GM18520 (cell line): ENCODE measurements around the gene PSME3.
"Not testable (repeated sequence)": the region's sequence is repeated elsewhere in the genome, so short reads cannot be mapped to it uniquely, and the experiment has no call there.

ENCODE experiments used
- ATAC-seq: cut with Tn5 transposase; IDR thresholded peaks from one replicate; pipeline ENCODE4 v1.9.1; 2021; ENCODE audit not compliant: unreplicated experiment

PSME3 gene

GRCh38 chr17:42873932-42874695, 40.9 kb downstream of the PSME3 start:
- not testable (repeated sequence) for ATAC-seq

- ATAC-seq = no peak
Measured at GRCh38 chr17:42877037-42877436, 43.8 kb downstream of the PSME3 start.

- no peak for ATAC-seq
Measured at GRCh38 chr17:42878123-42878880, 45.1 kb downstream of the PSME3 start.

- no peak for ATAC-seq
Measured at GRCh38 chr17:42878924-42879595, 45.9 kb downstream of the PSME3 start.

- no peak for ATAC-seq
Measured at GRCh38 chr17:42879596-42879985, 46.4 kb downstream of the PSME3 start.

- ATAC-seq = no peak
Measured at GRCh38 chr17:42880776-42881310, 47.6 kb downstream of the PSME3 start.

- not testable (repeated sequence) for ATAC-seq
Measured at GRCh38 chr17:42881706-42882105, 48.5 kb downstream of the PSME3 start.

GRCh38 chr17:42882166-42882565, 49.0 kb downstream of the PSME3 start:
- ATAC-seq = no peak

- no peak for ATAC-seq
Measured at GRCh38 chr17:42883802-42884558, 50.8 kb downstream of the PSME3 start.

GRCh38 chr17:42885806-42886205, 52.6 kb downstream of the PSME3 start:
- ATAC-seq = not testable (repeated sequence)

GRCh38 chr17:42886283-42887176, 53.3 kb downstream of the PSME3 start:
- ATAC-seq = no peak

- ATAC-seq = no peak
Measured at GRCh38 chr17:42889809-42890208, 56.6 kb downstream of the PSME3 start.

GRCh38 chr17:42891539-42892152, 58.4 kb downstream of the PSME3 start:
- no peak for ATAC-seq

- no peak for ATAC-seq
Measured at GRCh38 chr17:42893359-42893758, 60.2 kb downstream of the PSME3 start.
